DMS114 treated with DMSO at 0.1 percent for 48 hours (cell line): ENCODE results near the gene COG7.

Experiments used
- DNase-seq: peaks from one replicate; lab custom pipeline; 2025; ENCODE audit not compliant: unreplicated experiment; lab: John Stamatoyannopoulos, UW

COG7 gene

GRCh38 chr16:23365602-23366240 is 87.3 kb downstream of the COG7 start:
- DNase-seq = no peak

- DNase-seq = no peak
These were observed 90.3 kb downstream of the COG7 start for GRCh38 chr16:23362460-23363317.

GRCh38 chr16:23359092-23359760 is 93.8 kb downstream of the COG7 start:
- DNase-seq = no peak

- no peak for DNase-seq
These were observed 95.2 kb downstream of the COG7 start for GRCh38 chr16:23357761-23358290.

- no peak for DNase-seq
These were observed 96.0 kb downstream of the COG7 start for GRCh38 chr16:23356941-23357340.

- DNase-seq = no peak
These were observed 97.8 kb downstream of the COG7 start for GRCh38 chr16:23355106-23355670.

GRCh38 chr16:23354246-23354645 is 98.7 kb downstream of the COG7 start:
- no peak for DNase-seq

- no peak for DNase-seq
These were observed 99.5 kb downstream of the COG7 start for GRCh38 chr16:23353440-23353839.

GRCh38 chr16:23351360-23351759 is 101.6 kb downstream of the COG7 start:
- DNase-seq = no peak

GRCh38 chr16:23348579-23349469 is 104.2 kb downstream of the COG7 start:
- DNase-seq = no peak

GRCh38 chr16:23345237-23345636 is 107.8 kb downstream of the COG7 start:
- DNase-seq = no peak

GRCh38 chr16:23343643-23344612 is 109.1 kb downstream of the COG7 start:
- DNase-seq = no peak

GRCh38 chr16:23342083-23342640 is 110.8 kb downstream of the COG7 start:
- no peak for DNase-seq

GRCh38 chr16:23339787-23340186 is 113.2 kb downstream of the COG7 start:
- no peak for DNase-seq
